Activated T-helper 17 cell treated with anti-CD3 and anti-CD28 coated beads, Interleukin-2, amount 50 U/mL, for 72 hours (primary cell): ENCODE results near the gene PRRG2. TPM values are rescaled to one million over a fixed set of nuclear protein-coding genes. Genes with fewer than 3 reads are reported as not detected.

Experiments used
- ATAC-seq: fragments of 150-1000 bp; cut with Tn5 transposase; replicated peaks from 2 replicates; pipeline ENCODE4 v1.10.0; 2021; ENCODE audit warnings: mild to moderate bottlenecking, moderate library complexity
- H3K27ac Mint-ChIP-seq: one replicate; pipeline ENCODE4 v1.8.0; 2022; ENCODE audit warnings: mixed read lengths
- H3K27me3 Mint-ChIP-seq: one replicate; pipeline ENCODE4 v1.8.0; 2022; ENCODE audit warnings: mixed read lengths
- H3K36me3 Mint-ChIP-seq: one replicate; pipeline ENCODE4 v1.8.0; 2022; ENCODE audit warnings: low read depth, mild to moderate bottlenecking, mixed read lengths
- H3K4me1 Mint-ChIP-seq: one replicate; pipeline ENCODE4 v1.8.0; 2022; ENCODE audit warnings: mixed read lengths
- H3K4me3 Mint-ChIP-seq: one replicate; pipeline ENCODE4 v1.8.0; 2022; ENCODE audit warnings: mild to moderate bottlenecking, mixed read lengths
- H3K9me3 Mint-ChIP-seq: one replicate; pipeline ENCODE4 v1.8.0; 2022; ENCODE audit warnings: mixed read lengths
- total RNA-seq, 2 donors: library from RNA; stranded (reverse); gene quantifications; one replicate each; pipeline ENCODE4 v1.2.3, GENCODE V29; 2022

Gene PRRG2
- total RNA-seq, 2 donors from 2014 or later = 3.8 to 12.3 TPM

DNA sequence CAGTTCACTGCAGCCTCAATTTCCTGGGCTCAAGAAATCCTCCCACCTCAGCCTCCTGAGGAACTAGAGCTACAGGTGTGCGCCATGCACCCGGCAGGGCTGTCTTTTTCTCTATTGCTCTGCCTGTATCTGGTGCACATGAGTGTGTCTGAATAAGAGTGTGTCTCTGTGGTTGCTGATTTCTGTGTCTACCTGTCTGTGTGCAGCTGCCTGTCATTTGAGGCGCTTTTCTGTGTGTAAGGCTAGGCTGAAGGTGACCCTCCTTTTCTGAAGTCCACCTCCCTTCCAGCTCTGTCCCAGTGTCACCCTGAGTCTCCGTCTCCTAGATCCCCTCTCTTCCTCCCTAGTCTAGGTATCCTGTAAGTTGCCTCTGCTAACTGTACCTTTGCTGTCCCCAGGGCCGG is 8.4 kb downstream of the PRRG2 start:
- no peak for ATAC-seq
- Mint-ChIP-seq H3K9me3 (no peaks in the 10 kb centered on the region), H3K27me3 (no peaks in the 10 kb centered on the region), H3K4me3 (peak overlapping the region; percentile 94), H3K36me3 (peaks cover 23% of the 10 kb centered on the region), H3K27ac (peak overlapping the region; percentile 86), H3K4me1 (peaks cover 31% of the 10 kb centered on the region)

- ATAC-seq = peak; percentile 76
- no peaks in the 10 kb centered on the region for H3K27me3 Mint-ChIP-seq
- peaks cover 31% of the 10 kb centered on the region for H3K4me1 Mint-ChIP-seq
- H3K4me3 Mint-ChIP-seq = peak overlapping the region; percentile 94
- H3K36me3 Mint-ChIP-seq = peaks cover 27% of the 10 kb centered on the region
- H3K9me3 Mint-ChIP-seq = no peaks in the 10 kb centered on the region
- H3K27ac Mint-ChIP-seq = peak overlapping the region; percentile 86
These were observed 9.2 kb downstream of the PRRG2 start for GRCh38 chr19:49590071-49590970.

DNA sequence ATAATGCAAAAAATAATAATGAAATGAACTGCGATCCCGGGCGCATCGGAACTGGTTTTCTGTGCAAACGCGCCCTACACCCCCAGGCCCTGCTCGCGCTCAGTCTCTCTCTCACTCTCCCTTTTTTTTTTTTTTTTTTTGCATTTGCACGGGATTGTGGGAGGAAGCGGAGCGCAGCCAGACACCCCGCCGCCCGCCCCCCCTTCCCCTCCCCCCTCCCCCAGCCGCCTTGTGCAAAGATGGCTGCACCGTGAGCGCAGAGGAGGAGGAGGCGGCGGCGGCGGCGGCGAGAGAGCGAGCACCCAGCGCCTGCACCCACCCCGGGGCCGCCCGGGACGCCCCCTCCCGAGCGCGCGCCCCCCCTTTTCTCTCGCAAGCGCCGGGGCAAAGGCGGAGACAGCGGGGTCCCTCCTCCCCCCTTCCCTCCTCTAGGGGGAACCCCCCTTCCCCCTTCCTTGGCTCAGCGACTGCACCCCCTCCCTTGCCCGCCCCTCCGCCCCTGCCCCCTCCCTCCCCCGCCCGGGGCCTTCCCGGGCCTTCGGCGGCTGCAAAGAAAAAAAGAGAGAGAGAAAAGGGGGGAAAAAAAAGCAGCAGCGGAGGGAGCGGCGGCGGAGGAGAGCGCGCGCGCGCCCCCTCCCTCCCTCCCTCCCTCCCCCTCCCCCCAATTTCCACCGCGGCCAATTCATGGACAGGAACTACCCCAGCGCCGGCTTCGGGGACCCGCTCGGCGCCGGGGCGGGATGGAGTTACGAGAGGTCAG is 10.0 kb downstream of the PRRG2 start, which contains the start of gene PRR12:
Gene PRR12 (plus strand): TSS at position 212 of the 760 bp plus-strand sequence. CDS start 473 bp downstream, at position 685.
- Mint-ChIP-seq H3K27me3 (no peaks in the 10 kb centered on the region), H3K9me3 (no peaks in the 10 kb centered on the region), H3K4me1 (peaks cover 31% of the 10 kb centered on the region), H3K36me3 (peaks cover 27% of the 10 kb centered on the region), H3K4me3 (peak within 1 kb of the TSS; percentile 94), H3K27ac (peak within 1 kb of the TSS; percentile 86)
- ATAC-seq = peak; percentile 10

DNA sequence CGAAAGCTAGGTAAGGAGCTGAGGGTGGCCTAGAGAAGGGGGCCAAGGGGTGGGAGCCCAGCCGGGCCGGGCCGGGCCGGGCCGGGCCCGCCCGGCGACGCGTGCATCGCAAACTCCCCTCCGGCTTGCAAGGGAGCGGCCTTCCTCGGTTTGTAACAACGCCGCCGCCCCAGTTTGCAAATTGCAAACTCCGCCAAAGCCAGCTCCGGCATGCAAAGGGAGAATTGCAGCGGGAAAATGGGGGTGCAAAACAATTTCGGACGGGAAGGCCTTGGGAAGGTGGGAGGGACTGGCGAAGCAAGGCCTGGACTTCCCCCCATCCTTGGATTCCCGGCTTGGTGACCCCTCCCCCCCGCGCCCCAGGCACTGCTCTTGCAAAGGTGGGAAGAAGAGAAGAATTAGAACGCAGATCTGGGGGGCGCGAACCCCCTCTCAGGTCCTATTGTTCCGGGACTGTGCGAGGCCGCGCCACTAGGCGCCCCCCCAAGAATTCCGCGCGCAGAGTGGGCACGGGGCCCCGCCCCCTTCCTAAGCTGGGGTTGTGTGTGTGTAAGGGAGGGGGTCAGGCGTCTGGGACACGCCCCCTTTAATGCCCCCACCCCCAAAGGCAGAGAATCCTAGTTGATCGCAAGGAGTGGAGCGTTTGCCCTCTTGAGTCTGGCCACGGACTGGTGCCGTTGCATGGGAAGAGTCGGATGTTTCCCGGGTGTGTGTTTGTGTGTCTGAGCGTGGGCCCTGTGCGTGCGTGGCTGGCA is 10.8 kb downstream of the PRRG2 start:
- no peak for ATAC-seq
- Mint-ChIP-seq H3K27me3 (no peaks in the 10 kb centered on the region), H3K36me3 (peaks cover 27% of the 10 kb centered on the region), H3K4me1 (peaks cover 31% of the 10 kb centered on the region), H3K9me3 (no peaks in the 10 kb centered on the region), H3K4me3 (peak overlapping the region; percentile 94), H3K27ac (peak overlapping the region; percentile 75)

GRCh38 chr19:49592486-49593232 is 11.5 kb downstream of the PRRG2 start:
- Mint-ChIP-seq H3K36me3 (peaks cover 27% of the 10 kb centered on the region), H3K27ac (peak overlapping the region; percentile 75), H3K27me3 (no peaks in the 10 kb centered on the region), H3K4me1 (peaks cover 31% of the 10 kb centered on the region), H3K4me3 (peak overlapping the region; percentile 94), H3K9me3 (no peaks in the 10 kb centered on the region)
- ATAC-seq = no peak

DNA sequence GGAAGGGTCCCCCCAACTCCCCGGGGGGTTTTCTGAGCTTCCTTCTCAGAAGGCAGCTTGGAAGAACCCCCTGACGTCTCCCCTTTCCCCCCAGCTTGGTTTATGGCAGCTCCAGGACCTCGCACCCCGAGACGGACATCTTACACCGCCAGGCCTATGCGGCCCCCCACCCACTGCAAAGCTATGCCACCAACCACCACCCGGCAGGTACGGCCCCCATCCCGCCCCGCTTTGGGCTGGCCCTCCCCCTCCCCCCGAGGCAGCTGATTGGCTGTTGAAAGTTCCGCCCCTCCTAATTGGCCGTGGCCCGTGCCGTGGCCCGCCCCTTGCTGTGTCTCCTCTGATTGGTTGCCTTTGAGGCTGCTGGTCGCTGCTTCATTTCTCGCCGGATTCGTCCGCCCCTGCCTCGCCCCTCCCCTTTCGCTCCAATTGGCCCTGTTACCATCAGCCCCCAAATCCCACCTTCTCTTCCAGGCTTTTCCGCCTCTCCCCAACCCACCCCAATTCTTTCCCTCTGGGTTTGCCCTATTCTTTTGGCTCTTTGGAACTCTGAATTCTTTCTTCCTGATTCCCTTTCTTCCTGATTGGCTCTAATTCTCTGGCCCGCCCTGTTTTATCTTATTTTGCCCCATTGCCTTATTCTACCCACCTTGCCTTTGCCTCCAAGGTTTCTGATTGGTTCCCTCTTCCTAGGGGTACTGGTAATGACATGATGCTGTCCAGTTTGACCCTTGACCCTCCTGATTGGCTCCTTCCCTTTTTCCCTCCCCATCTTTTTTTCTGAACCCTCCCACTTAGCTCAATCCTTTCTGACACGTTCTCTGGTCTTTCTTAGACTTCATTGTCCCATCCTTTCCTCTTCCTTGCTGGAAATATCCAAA is 12.4 kb downstream of the PRRG2 start:
- Mint-ChIP-seq H3K27me3 (no peaks in the 10 kb centered on the region), H3K36me3 (peaks cover 27% of the 10 kb centered on the region), H3K9me3 (no peaks in the 10 kb centered on the region), H3K4me3 (peak overlapping the region; percentile 94), H3K4me1 (peaks cover 31% of the 10 kb centered on the region), H3K27ac (peak overlapping the region; percentile 75)
- ATAC-seq = peak; percentile 75

- Mint-ChIP-seq H3K4me1 (peaks cover 24% of the 10 kb centered on the region), H3K27ac (peak overlapping the region; percentile 75), H3K36me3 (peaks cover 32% of the 10 kb centered on the region), H3K4me3 (peak overlapping the region; percentile 94), H3K9me3 (no peaks in the 10 kb centered on the region), H3K27me3 (no peaks in the 10 kb centered on the region)
- no peak for ATAC-seq
These were observed 13.3 kb downstream of the PRRG2 start for GRCh38 chr19:49594157-49594992.

GRCh38 chr19:49594993-49595818 is 14.1 kb downstream of the PRRG2 start:
- no peak overlapping the region for H3K4me3 Mint-ChIP-seq
- peaks cover 38% of the 10 kb centered on the region for H3K36me3 Mint-ChIP-seq
- ATAC-seq = no peak
- H3K4me1 Mint-ChIP-seq = peaks cover 22% of the 10 kb centered on the region
- H3K27me3 Mint-ChIP-seq = no peaks in the 10 kb centered on the region
- H3K27ac Mint-ChIP-seq = no peak overlapping the region
- H3K9me3 Mint-ChIP-seq = no peaks in the 10 kb centered on the region

DNA sequence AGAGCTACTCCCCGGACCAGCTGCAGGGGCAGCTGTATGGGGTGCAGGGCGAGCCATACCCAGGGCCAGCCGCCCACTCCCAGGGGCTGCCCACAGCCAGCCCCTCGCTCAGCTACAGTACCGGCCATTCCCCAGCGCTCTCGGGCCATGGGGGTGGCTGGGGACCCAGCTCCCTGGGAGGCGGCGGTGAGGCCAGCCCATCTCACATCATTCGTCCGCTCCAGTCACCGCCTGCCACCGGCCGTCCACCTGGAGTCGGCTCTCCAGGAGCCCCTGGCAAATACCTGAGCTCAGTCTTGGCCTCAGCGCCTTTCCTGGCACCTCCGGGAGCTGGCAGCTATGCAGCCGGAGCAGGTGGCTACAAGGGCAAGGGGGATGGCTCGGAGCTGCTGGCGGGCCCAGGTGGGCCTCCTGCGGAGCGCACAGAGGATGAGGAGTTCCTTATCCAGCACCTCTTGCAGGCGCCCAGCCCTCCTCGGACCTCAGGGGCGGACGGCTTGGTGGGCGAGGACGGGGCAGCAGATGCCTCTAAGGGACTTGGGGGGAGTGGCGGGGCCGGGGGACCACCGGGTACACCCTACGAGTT is 14.8 kb downstream of the PRRG2 start:
- H3K4me1 Mint-ChIP-seq = peaks cover 22% of the 10 kb centered on the region
- no peaks in the 10 kb centered on the region for H3K27me3 Mint-ChIP-seq
- H3K9me3 Mint-ChIP-seq = no peaks in the 10 kb centered on the region
- ATAC-seq = no peak
- no peak overlapping the region for H3K4me3 Mint-ChIP-seq
- H3K27ac Mint-ChIP-seq = no peak overlapping the region
- peaks cover 45% of the 10 kb centered on the region for H3K36me3 Mint-ChIP-seq

- no peak for ATAC-seq
- Mint-ChIP-seq H3K27me3 (no peaks in the 10 kb centered on the region), H3K4me1 (peaks cover 22% of the 10 kb centered on the region)
These were observed 15.3 kb downstream of the PRRG2 start for GRCh38 chr19:49596407-49596806.

GRCh38 chr19:49596954-49597702 is 16.0 kb downstream of the PRRG2 start:
- H3K9me3 Mint-ChIP-seq = no peaks in the 10 kb centered on the region
- H3K36me3 Mint-ChIP-seq = peaks cover 56% of the 10 kb centered on the region
- no peak overlapping the region for H3K27ac Mint-ChIP-seq
- no peaks in the 10 kb centered on the region for H3K27me3 Mint-ChIP-seq
- peaks cover 22% of the 10 kb centered on the region for H3K4me1 Mint-ChIP-seq
- no peak for ATAC-seq
- H3K4me3 Mint-ChIP-seq = no peak overlapping the region

More at GRCh38 chr19:49596407-49596806, 15.3 kb downstream of the PRRG2 start:
- no peaks in the 10 kb centered on the region for H3K9me3 Mint-ChIP-seq
- no peak overlapping the region for H3K27ac Mint-ChIP-seq
- H3K4me3 Mint-ChIP-seq = no peak overlapping the region
- peaks cover 50% of the 10 kb centered on the region for H3K36me3 Mint-ChIP-seq
